GM21528 (cell line): ENCODE results near the gene PROCR.
"Not testable (repeated sequence)": the region's sequence is repeated elsewhere in the genome, so short reads cannot be mapped to it uniquely, and the experiment has no call there.

Experiments used
- ATAC-seq: cut with Tn5 transposase; IDR thresholded peaks from one replicate; pipeline ENCODE4 v1.9.1; 2021; ENCODE audit warnings: mild to moderate bottlenecking, moderate library complexity; ENCODE audit not compliant: unreplicated experiment, low FRiP score

Gene PROCR

DNA sequence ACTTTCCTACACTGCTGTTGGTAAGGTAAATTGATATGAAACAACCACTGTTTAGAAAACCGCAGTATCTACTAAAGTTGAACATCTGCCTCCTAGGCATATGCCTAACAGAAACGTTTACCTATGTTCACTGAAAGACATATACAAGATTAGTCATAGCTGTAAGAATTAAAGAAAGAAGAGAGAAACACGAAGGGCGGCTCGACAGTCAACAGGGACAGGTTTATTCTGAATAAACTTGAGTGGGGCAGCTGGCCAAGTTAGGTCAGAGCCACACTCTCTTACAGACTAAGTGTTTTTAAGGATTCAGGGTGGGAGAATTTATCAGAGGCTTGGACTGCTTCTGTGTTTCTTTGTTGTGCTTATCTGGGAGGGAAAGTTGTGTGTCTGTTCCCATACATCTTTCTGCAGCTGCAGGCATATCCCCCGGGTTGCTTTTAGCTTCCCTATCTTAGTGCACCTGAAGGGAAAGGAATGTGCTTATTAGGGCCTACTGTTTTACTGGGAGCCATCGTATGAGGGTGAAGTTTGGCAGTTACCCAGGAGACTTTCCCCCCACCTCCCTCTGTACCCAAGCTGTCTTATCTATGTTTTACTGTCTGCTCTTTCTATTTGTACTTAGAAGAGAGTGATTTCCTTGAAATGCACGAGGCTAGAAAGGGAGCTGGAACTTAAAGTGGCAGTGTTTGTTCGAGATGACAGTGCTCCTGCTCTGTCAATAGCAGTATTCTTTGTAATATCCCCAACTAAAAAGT lies 20.4 kb downstream of the PROCR start:
- no peak for ATAC-seq

DNA sequence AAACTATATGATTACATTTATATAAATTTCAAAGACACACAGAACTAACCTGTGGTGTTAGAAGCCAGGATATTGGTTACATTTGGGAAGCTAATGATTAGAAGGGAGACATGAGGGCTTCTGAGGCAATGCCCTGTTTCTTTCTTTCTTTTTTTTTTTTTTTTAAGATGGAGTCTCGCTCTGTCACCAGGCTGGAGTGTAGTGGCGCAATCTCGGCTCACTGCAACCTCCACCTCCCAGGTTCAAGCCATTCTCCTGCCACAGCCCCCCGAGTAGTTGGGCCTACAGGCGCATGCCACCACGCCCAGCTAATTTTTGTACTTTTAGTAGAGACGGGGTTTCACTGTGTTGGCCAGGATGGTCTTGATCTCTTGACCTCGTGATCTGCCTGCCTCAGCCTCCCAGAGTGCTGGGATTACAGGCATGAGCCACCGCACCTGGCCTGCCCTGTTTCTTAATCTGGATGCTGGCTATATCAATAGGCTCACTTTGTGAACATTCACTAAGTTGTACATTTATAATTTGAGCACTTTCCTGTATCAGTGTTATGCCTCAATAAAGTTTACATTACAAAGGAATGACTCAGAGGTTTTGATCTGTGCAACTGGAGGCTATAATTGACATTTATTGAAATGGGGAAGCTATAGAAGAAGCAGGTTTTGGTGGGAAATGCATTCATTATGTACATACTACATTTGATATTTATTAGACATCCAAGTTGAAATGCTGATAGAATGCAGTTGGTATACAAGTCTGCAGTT lies 21.3 kb downstream of the PROCR start:
- ATAC-seq = not testable (repeated sequence)

DNA sequence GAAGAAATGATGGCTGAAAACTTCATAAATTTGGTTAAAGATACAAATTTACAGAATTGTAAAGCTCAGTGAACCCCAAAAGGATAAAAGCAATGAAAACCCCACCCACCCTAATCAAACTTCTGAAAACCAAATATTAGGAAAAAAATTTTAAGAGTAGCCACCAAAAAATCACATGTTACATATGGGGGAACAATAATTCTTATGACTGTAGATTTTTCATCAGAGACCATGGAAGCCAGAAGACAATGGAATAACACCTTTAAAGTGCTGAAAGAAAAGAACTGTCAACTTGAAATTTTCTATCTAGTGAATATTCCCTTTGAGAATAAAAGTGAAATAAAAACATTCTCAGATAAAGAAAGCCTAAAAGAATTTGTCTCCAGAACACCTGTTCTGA lies 24.4 kb downstream of the PROCR start:
- no peak for ATAC-seq

DNA sequence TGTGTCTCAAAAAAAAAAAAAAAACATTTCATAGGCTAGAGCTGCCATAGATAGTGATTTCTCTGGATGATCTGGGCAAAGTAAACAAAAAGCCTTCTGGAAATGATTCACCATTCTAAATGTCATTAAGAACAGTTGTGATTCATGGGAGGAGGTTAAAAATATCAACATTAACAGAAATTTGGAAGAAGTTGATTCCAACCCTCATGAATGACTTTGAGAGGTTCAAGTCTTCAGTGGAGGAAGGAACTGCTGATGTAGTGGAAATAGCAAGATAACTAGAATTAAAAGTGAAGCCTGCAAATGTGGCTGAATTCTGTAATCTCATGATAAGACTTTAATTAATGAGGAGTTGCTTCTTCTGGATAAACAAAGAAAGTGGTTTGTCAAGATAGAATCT lies 27.9 kb downstream of the PROCR start:
- no peak for ATAC-seq

DNA sequence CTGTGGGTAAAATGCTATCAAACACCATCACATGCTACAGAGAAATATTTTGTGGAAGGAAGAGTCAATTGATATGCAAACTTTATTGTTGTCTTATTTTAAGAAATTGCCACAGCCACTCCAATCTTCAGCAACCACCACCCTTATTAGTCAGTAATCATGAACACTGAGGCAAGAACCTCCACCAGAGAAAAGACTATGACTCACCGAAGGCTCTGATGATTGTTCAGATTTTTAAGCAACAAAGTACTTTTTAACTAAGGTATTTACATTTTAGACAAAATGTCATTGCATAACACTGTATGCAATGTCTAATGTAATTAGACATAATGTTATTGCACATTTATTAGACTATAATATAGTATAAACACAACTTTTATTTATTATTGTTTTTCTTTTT lies 28.4 kb downstream of the PROCR start:
- no peak for ATAC-seq

DNA sequence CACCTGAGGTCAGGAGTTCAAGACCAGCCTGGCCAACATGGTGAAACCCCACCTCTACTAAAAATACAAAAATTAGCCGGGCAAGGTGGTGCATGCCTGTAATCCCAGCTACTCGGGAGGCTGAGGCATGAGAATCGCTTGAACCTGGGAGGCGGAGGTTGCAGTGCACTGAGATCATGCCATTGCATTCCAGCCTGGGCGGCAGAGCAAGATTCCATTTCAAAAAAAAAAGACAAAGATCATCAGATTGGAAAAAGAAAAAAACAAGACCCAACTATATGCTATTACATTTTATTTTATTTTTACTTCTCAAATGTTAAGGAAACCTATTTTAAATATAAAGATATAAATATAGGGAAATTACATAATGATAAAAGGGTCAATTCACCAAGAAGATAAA lies 29.6 kb downstream of the PROCR start:
- not testable (repeated sequence) for ATAC-seq

DNA sequence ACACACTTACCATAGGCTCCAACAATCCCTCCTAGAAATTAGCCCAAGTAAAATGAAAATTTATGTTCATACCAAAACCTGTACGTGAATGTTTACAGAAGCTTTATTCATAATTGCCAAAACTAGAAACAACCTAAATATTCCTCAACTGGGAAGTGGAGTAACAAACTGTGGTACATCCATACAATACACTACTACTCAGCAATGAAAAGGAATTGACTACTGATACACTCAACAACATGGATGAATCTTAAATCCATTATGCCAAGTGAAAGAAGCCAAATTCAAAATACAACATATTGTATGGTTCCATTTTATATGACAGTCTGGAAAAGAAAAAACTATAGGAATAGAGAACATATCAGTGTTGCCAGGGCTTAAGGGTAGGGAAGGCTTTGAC lies 34.9 kb downstream of the PROCR start:
- no peak for ATAC-seq

DNA sequence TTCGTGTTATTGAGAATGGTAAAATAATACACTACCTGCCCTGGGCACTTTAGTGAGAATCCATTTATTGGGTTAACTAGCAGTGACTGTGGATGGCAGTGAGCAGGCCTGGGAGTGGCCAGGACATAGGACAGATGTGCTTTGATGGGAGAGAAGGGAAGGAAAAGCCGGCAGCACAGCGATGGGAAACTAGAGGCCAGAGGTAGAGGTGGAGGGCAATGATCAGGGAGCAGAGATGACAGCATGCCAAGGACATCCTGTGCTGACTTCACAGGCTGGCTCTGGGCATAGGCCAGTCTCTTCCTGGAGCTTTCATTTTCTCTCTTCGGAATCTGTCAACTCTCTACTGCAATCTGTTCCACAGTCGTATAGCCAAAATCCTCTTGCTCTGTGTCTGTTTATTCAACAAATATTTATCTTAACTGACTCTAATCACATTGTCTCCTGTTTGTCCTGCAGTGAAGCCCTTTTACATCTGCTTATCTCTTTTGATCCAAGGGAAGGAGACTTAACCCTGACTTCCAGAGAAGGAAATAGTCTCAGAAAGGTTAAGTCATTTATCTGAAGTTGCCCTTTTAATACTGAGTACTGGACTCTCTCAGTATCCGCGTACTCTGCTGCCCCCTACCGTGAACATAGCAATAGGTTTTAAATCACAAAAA lies 36.2 kb downstream of the PROCR start:
- ATAC-seq = no peak

DNA sequence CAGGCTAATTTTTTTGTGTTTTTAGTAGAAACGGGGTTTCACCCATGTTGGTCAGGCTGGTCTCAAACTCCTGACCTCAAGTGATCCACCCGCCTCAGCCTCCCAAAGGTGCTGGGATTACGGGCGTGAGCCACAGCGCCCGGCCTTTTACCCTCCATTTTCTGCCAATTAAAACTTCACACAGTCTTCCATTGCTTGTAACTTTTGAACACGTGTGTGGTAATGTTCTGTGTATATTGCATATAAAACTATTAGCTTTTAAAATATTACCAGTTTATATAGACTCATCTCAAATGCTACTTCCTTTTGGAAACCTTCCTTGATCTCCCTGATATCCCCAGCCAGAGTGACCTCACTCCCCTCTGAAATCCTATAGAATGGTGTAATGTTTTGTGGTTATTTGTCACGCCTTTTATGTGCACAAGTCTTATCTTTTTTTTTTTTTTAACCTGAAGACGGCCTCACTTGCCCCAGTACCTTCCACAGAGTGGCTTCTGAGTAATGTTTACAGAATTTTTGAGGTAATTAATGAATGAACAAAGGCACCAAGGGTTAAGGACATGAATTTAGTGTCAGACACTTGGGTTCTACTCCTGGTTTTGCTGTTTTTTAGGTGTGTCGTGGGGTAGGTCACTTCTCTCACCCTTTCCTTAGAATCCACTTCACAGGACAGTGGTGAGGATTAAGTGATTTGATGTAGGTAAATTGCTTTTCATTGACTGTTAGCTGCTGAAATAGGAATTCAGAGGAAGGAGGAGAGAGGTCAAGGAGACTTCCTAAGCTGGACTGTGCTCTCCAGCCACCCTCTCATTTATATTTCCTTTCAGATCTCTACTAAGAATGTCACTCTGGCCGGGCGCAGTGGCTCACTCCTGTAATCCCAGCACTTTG lies 43.4 kb downstream of the PROCR start:
- ATAC-seq = no peak

DNA sequence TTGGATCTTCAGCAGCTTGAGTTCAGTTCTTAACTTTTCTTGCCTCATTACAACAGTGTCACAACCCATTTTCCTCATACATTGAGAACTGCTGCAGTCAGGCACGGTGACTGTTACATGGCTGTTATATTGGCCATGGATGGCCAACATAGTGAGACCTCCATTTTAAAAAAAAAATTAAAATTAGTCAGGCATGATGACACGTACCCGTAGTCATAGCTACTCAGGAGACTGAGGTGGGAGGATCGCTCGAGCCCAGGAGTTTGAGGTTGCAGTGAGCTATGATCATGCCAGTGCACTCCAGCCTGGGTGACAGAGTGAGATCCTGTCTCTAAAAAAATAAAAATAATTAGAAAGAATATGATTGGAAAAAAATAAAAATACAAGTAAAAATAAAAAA lies 44.7 kb downstream of the PROCR start:
- no peak for ATAC-seq

DNA sequence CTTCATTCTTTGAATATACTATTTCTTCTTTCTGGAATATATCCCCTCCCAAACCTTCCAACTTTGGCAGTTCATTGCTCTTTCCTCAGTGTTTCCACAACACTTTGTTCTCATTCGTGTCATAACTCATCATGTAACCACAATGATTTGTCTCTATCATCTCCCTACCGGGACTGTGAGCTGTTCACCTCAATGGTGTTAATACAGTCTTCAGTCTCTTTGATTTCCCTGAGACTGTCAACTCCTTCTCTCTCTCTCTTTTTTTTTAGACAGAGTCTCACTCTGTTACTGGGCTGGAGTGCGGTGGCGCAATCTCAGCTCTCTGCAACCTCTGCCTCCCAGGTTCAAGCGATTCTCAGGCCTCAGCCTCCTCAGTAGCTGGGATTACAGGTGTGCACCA lies 52.1 kb downstream of the PROCR start:
- no peak for ATAC-seq

DNA sequence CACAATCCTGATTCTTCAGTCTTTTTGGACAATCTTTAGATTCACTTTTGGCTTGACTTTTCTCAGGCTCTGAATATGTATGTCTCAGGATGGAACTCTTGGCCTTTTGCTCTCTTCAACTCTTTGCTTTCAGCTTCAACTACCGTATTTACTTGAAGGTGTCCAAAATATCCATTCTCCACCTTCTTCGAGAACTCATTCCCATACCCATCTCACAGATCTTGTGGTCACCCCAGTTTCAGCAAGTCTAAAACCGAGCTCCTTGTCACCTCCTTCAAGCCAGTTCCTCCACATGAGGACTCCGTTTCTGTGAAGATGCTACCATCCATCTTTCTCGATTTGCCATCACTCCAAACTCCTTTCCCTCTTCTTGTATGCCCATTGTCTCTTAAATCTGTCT lies 52.7 kb downstream of the PROCR start:
- no peak for ATAC-seq

DNA sequence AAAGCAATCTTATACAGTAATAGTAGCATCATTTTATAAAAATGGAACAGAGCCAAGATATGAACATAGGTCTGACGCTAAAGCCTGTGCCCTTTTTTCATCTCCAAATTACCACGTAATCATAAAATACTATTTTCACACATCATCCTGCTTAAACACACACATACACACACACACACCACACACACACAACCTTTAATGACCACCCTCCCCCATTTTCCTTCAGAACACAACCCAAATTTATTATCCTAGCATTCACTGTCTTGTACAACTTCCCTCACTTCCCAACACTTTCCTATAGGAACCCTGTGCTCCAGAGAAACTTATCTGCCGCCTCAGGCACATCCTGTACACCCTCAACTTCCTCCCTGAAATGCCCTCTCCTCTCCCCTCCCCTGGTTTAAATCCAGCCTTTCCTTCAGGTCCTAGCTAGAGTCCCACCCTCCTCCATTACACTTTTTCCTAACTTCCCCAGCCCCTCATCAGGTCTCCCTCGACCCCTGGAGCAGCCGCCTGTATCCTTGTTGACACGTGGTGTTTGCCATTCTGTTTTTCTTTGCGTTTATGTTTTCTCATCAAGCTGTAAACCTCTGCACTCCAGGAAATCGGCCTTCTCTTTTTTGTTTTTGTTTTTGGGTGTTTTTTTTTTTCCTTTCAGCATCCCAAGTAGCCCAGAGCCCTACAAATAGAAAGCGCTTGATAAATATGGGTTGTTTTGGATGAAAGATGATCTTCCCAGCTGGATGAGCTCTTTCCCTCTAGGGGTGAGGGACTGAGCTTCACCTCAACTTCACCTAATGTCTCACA lies 53.6 kb downstream of the PROCR start:
- ATAC-seq = no peak

DNA sequence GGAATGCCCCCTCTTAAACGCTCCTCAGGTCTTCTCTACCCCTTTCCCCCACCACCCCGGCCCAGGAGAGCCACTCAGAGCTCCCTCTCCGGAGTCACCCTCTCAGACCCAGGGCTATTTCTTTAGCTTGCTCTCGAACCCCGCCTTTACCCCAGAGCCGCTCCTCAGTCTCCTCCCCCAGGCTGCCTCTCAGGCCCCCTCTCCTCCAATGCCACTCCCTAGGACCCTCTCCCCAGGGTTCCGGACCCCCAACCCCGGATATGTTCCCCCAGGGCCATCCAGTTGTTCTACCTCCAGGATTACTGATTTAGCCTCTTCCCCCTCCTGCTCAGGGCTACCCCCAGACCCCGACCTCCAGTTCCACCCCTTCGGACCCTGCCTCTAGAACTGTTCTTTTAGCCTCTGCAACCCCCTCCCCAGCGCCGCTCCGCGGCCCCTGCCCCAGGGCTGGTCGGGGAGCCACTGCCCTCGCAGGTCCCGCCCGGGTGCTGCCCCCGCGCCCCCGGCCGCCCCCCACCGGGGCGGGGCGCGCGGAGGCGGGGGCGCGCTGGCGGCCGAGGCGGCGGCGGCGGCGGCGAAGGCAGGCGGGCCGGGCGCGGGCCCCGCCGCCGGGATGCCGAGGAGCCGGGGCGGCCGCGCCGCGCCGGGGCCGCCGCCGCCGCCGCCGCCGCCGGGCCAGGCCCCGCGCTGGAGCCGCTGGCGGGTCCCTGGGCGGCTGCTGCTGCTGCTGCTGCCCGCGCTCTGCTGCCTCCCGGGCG lies 54.4 kb downstream of the PROCR start, which contains the start of gene MMP24:
Gene MMP24, plus strand, starts transcription at position 565 of the 758 bp plus-strand sequence. Its CDS starts 49 bp downstream, at position 614.
- ATAC-seq = no peak
